DOHH2 (cell line): ENCODE data around the gene NGF.
"Not testable (repeated sequence)": the region's sequence is repeated elsewhere in the genome, so short reads cannot be mapped to it uniquely, and the experiment has no call there.

ENCODE experiments used
- H3F3A ChIP-seq: fragments of 200-600 bp; sonication (generic), shearing (Covaris generic); 2 replicates; pipeline ENCODE4 v1.6.0; 2016; ENCODE audit warnings: antibody characterized with exemption, mild to moderate bottlenecking; ENCODE audit not compliant: control insufficient read depth, insufficient read depth
- H3K27ac ChIP-seq: fragments of 200-600 bp; sonication (generic); 2 replicates; pipeline ENCODE4 v1.5.1; 2014; ENCODE audit warnings: low read depth, mild to moderate bottlenecking, low read length, moderate library complexity
- H3K27me3 ChIP-seq: fragments of 200-600 bp; sonication (generic); 2 replicates; pipeline ENCODE4 v1.6.1; 2014; ENCODE audit warnings: mild to moderate bottlenecking, low read length, mixed read lengths; ENCODE audit not compliant: control insufficient read depth
- H3K36me3 ChIP-seq: fragments of 200-600 bp; sonication (generic); 2 replicates; pipeline ENCODE4 v1.6.1; 2014; ENCODE audit warnings: mild to moderate bottlenecking, low read length, moderate library complexity, mixed read lengths; ENCODE audit not compliant: control insufficient read depth
- H3K4me1 ChIP-seq: fragments of 200-600 bp; sonication (generic); 2 replicates; pipeline ENCODE4 v1.6.1; 2014; ENCODE audit warnings: mild to moderate bottlenecking, low read length, mixed read lengths; ENCODE audit not compliant: control insufficient read depth
- H3K4me2 ChIP-seq: fragments of 200-600 bp; sonication (generic); 2 replicates; pipeline ENCODE4 v1.6.0; 2014; ENCODE audit warnings: mild to moderate bottlenecking, low read length, moderate library complexity
- H3K4me3 ChIP-seq: fragments of 200-600 bp; sonication (generic); 2 replicates; pipeline ENCODE4 v1.5.1; 2014; ENCODE audit warnings: mild to moderate bottlenecking, low read length, mixed read lengths
- H3K79me2 ChIP-seq: fragments of 200-600 bp; sonication (generic); 2 replicates; pipeline ENCODE4 v1.6.1; 2014; ENCODE audit warnings: mild to moderate bottlenecking, low read length, mixed read lengths; ENCODE audit not compliant: control insufficient read depth
- H3K9me2 ChIP-seq: fragments of 200-600 bp; sonication (generic); replicated peaks from 2 replicates; pipeline ENCODE4 v1.6.1; 2014; ENCODE audit warnings: mild to moderate bottlenecking, low read length, mixed read lengths; ENCODE audit not compliant: control insufficient read depth
- H3K9me3 ChIP-seq: fragments of 200-600 bp; sonication (generic); 2 replicates; pipeline ENCODE4 v1.6.1; 2014; ENCODE audit warnings: antibody characterized with exemption, low read length, mixed read lengths; ENCODE audit not compliant: control insufficient read depth, insufficient read depth
- H4K20me1 ChIP-seq: fragments of 200-600 bp; sonication (generic); 2 replicates; pipeline ENCODE4 v1.6.0; 2014; ENCODE audit warnings: low read depth, mild to moderate bottlenecking, antibody characterized with exemption, low read length, moderate library complexity; ENCODE audit not compliant: control insufficient read depth, insufficient read depth
- EZH2phosphoT487 ChIP-seq: fragments of 200-600 bp; sonication (generic); IDR thresholded peaks from 2 replicates; pipeline ENCODE4 v1.6.1; 2017; ENCODE audit warnings: borderline replicate concordance, mild to moderate bottlenecking, antibody characterized with exemption, low read length, moderate library complexity, mixed read lengths
- TF ChIP-seq, protein P1 (sequence below): fragments of 200-600 bp; sonication (generic); IDR thresholded peaks from one replicate; pipeline ENCODE4 v1.5.1; 2014; ENCODE audit warnings: antibody characterized with exemption, mild to moderate bottlenecking, low read depth, low read length; ENCODE audit not compliant: poor library complexity, severe bottlenecking

The NGF gene

GRCh38 chr1:115337633-115338456 is at the start of gene NGF:
Gene NGF, minus strand, starts transcription at chr1:115338249. Its CDS starts 51,454 bp downstream, at chr1:115286795.
- Histone ChIP-seq H3K27me3 (no peaks in the 10 kb centered on the region), H3K36me3 (no peaks in the 10 kb centered on the region), H3K27ac (no peak within 1 kb of the TSS), H3K9me3 (no peaks in the 10 kb centered on the region), H3K9me2 (no peaks in the 10 kb centered on the region), H3K79me2 (no peaks in the 10 kb centered on the region), H3K4me1 (no peaks in the 10 kb centered on the region), H3K4me2 (no peak within 1 kb of the TSS), H3F3A (no peaks in the 10 kb centered on the region), H4K20me1 (no peaks in the 10 kb centered on the region), H3K4me3 (no peak within 1 kb of the TSS)
- TF ChIP-seq EZH2phosphoT487, result no peak
- TF ChIP-seq, protein P1, sequence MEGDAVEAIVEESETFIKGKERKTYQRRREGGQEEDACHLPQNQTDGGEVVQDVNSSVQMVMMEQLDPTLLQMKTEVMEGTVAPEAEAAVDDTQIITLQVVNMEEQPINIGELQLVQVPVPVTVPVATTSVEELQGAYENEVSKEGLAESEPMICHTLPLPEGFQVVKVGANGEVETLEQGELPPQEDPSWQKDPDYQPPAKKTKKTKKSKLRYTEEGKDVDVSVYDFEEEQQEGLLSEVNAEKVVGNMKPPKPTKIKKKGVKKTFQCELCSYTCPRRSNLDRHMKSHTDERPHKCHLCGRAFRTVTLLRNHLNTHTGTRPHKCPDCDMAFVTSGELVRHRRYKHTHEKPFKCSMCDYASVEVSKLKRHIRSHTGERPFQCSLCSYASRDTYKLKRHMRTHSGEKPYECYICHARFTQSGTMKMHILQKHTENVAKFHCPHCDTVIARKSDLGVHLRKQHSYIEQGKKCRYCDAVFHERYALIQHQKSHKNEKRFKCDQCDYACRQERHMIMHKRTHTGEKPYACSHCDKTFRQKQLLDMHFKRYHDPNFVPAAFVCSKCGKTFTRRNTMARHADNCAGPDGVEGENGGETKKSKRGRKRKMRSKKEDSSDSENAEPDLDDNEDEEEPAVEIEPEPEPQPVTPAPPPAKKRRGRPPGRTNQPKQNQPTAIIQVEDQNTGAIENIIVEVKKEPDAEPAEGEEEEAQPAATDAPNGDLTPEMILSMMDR, result no peak

GRCh38 chr1:115383455-115383854 is 45.4 kb upstream of the NGF start:
- not testable (repeated sequence) for H3K4me2 ChIP-seq, H3K9me3 ChIP-seq, H4K20me1 ChIP-seq, H3K27ac ChIP-seq, H3K9me2 ChIP-seq, H3K4me1 ChIP-seq, H3K27me3 ChIP-seq, H3K79me2 ChIP-seq, H3K36me3 ChIP-seq, H3F3A ChIP-seq, H3K4me3 ChIP-seq

DNA sequence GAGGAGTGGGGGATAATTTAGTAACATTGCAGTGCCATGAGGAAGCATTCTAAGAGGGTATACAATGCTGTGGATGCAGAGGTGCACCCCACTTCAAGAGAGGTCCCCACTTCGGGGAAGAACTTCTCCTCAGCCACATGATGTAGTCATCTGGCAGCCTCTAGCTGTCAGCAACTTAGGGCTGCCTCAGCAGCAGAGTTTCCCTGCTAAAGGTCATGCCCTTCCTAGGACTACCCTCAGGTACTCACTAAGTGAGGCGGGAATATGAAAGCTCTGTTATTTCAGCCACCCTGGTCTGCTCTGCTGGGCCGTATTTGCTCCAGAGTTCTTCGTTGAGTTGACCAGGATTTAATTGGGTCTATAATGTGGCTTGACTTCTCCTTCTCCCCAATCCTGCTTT is 41.9 kb upstream of the NGF start:
- Histone ChIP-seq H3K4me3 (no peak overlapping the region), H3K27ac (no peak overlapping the region), H3K4me2 (no peak overlapping the region), H3K27me3 (no peaks in the 10 kb centered on the region), H3K9me2 (no peaks in the 10 kb centered on the region), H3K36me3 (no peaks in the 10 kb centered on the region), H3K4me1 (no peaks in the 10 kb centered on the region), H4K20me1 (no peaks in the 10 kb centered on the region), H3K9me3 (no peaks in the 10 kb centered on the region), H3K79me2 (no peaks in the 10 kb centered on the region), H3F3A (no peaks in the 10 kb centered on the region)
- TF ChIP-seq, protein P1, result no peak
- TF ChIP-seq EZH2phosphoT487, result no peak

- Histone ChIP-seq H3K4me2 (no peak overlapping the region), H3K4me3 (no peak overlapping the region), H3F3A (no peaks in the 10 kb centered on the region), H3K27ac (no peak overlapping the region), H3K36me3 (no peaks in the 10 kb centered on the region), H3K79me2 (no peaks in the 10 kb centered on the region), H3K27me3 (no peaks in the 10 kb centered on the region), H3K9me3 (no peaks in the 10 kb centered on the region), H3K4me1 (no peaks in the 10 kb centered on the region), H3K9me2 (no peaks in the 10 kb centered on the region), H4K20me1 (no peaks in the 10 kb centered on the region)
- TF ChIP-seq EZH2phosphoT487, result no peak
- TF ChIP-seq, protein P1, result no peak
Observed at GRCh38 chr1:115377411-115377810, 39.4 kb upstream of the NGF start.
